OCI-LY7 (cell line): ENCODE data around the gene CAMK4. TPM values are rescaled to one million over a fixed set of nuclear protein-coding genes. Genes with fewer than 3 reads are reported as not detected.

Experiments
- BruUV-seq: library from RNA; stranded (reverse); fragments of 400-500 nt; replicated peaks from 2 replicates; lab custom pipeline; 2021; lab: Mats Ljungman, UMichigan
- CTCF ChIA-PET: fragments of 300-600 bp; sonication (Branson Sonifier 250); formaldehyde crosslinking; loops from one replicate; lab custom pipeline; 2022; ENCODE audit warnings: antibody characterized with exemption; ENCODE audit not compliant: unreplicated experiment; lab: Charles Lee
- POLR2A ChIA-PET: fragments of 300-600 bp; sonication (Branson Sonifier 250); formaldehyde crosslinking; loops from one replicate; lab custom pipeline; 2022; ENCODE audit warnings: antibody characterized with exemption; lab: Charles Lee
- DNase-seq: peaks from one replicate; pipeline ENCODE4 v3.0.0-alpha.2; 2015; ENCODE audit warnings: low spot score
- H2AFZ ChIP-seq: fragments of 200-600 bp; sonication (generic), shearing (Covaris generic); 2 replicates; pipeline ENCODE4 v1.6.1; 2014; ENCODE audit warnings: mild to moderate bottlenecking, antibody characterized with exemption, low read length, moderate library complexity
- H3K27ac ChIP-seq: fragments of 200-600 bp; sonication (generic); 2 replicates; pipeline ENCODE4 v1.5.1; 2014; ENCODE audit warnings: mixed run types, low read depth, mild to moderate bottlenecking, moderate library complexity, low read length, inconsistent platforms; ENCODE audit not compliant: poor library complexity, severe bottlenecking
- H3K36me3 ChIP-seq: fragments of 200-600 bp; sonication (generic); 2 replicates; pipeline ENCODE4 v1.6.1; 2014; ENCODE audit warnings: mild to moderate bottlenecking, antibody characterized with exemption, low read length, moderate library complexity, mixed read lengths; ENCODE audit not compliant: insufficient read depth
- H3K4me1 ChIP-seq: fragments of 200-600 bp; sonication (generic); 2 replicates; pipeline ENCODE4 v1.5.1; 2014; ENCODE audit warnings: mild to moderate bottlenecking, low read length; ENCODE audit not compliant: insufficient read depth, poor library complexity, severe bottlenecking
- H3K4me2 ChIP-seq: fragments of 200-600 bp; sonication (generic); 2 replicates; pipeline ENCODE4 v1.6.1; 2014; ENCODE audit warnings: mild to moderate bottlenecking, low read length
- H3K4me3 ChIP-seq: fragments of 200-600 bp; sonication (generic); 2 replicates; pipeline ENCODE4 v1.5.1; 2014; ENCODE audit warnings: mild to moderate bottlenecking, low read depth, low read length; ENCODE audit not compliant: poor library complexity, severe bottlenecking
- H3K79me2 ChIP-seq: fragments of 200-600 bp; sonication (generic); 2 replicates; pipeline ENCODE4 v1.6.1; 2016; ENCODE audit warnings: low read depth, mild to moderate bottlenecking, low read length, moderate library complexity, mixed read lengths; ENCODE audit not compliant: insufficient read depth
- H3K9me2 ChIP-seq: fragments of 200-600 bp; sonication (generic); 2 replicates; pipeline ENCODE4 v1.6.1; 2016; ENCODE audit warnings: mild to moderate bottlenecking, low read length, mixed read lengths; ENCODE audit not compliant: insufficient read depth
- H3K9me3 ChIP-seq: fragments of 200-600 bp; sonication (generic); 2 replicates; pipeline ENCODE4 v1.6.1; 2014; ENCODE audit warnings: mild to moderate bottlenecking, mixed run types, low read length, mixed read lengths
- H4K20me1 ChIP-seq: fragments of 200-600 bp; sonication (generic); 2 replicates; pipeline ENCODE4 v1.6.1; 2014; ENCODE audit warnings: mild to moderate bottlenecking, antibody characterized with exemption, low read length, moderate library complexity, mixed read lengths; ENCODE audit not compliant: insufficient read depth
- EZH2phosphoT487 ChIP-seq: fragments of 200-600 bp; sonication (generic); IDR thresholded peaks from 2 replicates; pipeline ENCODE4 v1.6.1; 2018; ENCODE audit warnings: low read depth, borderline replicate concordance, mild to moderate bottlenecking, mixed run types, antibody characterized with exemption, low read length, moderate library complexity, mixed read lengths
- intact Hi-C: fragments of 100-400 bp; cut with micrococcal nuclease; formaldehyde crosslinking; loops from one replicate; pipeline ENCODE4 v1.10.0; 2022; ENCODE audit not compliant: unreplicated experiment
- total RNA-seq, 2 experiments: library from RNA; depleted of rRNA in 1 of 2; stranded (reverse); fragments of >200 nt in 1 of 2; shearing (Covaris generic) in 1 of 2; gene quantifications; 2 replicates each; pipeline ENCODE4 v1.2.3, GENCODE V29; 2014 to 2022
- TF ChIP-seq, protein P1 (sequence below): fragments of 200-600 bp; sonication (generic); conservative IDR thresholded peaks from 2 replicates; pipeline ENCODE4 v1.5.1; 2014; ENCODE audit warnings: mild to moderate bottlenecking, antibody characterized with exemption, low read length, moderate library complexity, mixed read lengths

The CAMK4 gene
- total RNA-seq, 2 experiments from 2014 or later = 25.4 to 40.2 TPM

DNA sequence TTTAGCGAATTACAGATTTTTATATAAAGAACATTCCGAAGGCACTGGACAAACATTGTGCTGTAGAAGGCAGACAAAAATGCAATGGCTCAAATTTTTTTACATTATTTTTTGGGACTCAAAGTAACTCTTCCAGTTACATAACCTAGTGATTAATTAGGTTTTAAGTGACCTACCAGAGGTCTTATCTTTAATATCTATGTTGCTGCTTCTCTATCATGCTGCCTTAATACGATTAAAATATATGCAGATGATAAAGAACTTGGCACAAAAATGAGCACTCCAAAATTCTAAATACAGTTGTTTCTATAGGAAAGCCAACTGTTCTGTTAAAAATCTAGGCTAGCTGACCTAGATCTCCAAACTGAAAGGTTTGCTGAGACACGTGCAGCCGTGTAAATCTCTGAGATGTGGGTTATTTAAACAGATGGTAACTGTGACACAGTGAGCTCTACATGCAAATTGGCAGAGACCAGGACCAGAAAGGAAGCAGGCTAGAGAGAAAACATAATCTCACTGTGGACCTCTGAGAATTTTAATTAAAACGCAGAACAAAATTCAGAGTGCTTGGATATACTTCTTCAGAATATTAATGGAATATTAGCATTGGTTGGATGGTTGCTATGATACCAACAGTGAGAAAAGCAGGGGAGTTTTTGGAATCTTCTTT is 56.2 kb downstream of the CAMK4 start:
- BruUV-seq = no TSS peak
- H3K4me3 ChIP-seq = no peak overlapping the region
- no peaks in the 10 kb centered on the region for H3K79me2 ChIP-seq
- no peaks in the 10 kb centered on the region for H3K9me3 ChIP-seq
- no peak overlapping the region; the same call in 1 of the 2 replicates for H3K4me2 ChIP-seq
- CTCF ChIA-PET = interaction anchor here (1.1 kb wide), 1 partner anchor 75 kb away, joined by 3 read pairs; no protein-coding TSS in a partner anchor
- peaks cover 6% of the 10 kb centered on the region for H3K4me1 ChIP-seq
- intact Hi-C loops = no loop called here
- no peak overlapping the region for H3K27ac ChIP-seq
- H3K9me2 ChIP-seq = no peaks in the 10 kb centered on the region
- TF ChIP-seq EZH2phosphoT487 = no peak
- TF ChIP-seq, protein P1, sequence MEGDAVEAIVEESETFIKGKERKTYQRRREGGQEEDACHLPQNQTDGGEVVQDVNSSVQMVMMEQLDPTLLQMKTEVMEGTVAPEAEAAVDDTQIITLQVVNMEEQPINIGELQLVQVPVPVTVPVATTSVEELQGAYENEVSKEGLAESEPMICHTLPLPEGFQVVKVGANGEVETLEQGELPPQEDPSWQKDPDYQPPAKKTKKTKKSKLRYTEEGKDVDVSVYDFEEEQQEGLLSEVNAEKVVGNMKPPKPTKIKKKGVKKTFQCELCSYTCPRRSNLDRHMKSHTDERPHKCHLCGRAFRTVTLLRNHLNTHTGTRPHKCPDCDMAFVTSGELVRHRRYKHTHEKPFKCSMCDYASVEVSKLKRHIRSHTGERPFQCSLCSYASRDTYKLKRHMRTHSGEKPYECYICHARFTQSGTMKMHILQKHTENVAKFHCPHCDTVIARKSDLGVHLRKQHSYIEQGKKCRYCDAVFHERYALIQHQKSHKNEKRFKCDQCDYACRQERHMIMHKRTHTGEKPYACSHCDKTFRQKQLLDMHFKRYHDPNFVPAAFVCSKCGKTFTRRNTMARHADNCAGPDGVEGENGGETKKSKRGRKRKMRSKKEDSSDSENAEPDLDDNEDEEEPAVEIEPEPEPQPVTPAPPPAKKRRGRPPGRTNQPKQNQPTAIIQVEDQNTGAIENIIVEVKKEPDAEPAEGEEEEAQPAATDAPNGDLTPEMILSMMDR = no peak
- H2AFZ ChIP-seq = no peak overlapping the region
- H4K20me1 ChIP-seq = no peaks in the 10 kb centered on the region
- no peak for DNase-seq
- no peaks in the 10 kb centered on the region for H3K36me3 ChIP-seq
- POLR2A ChIA-PET = interaction anchor here (0.6 to 1.0 kb wide), 2 partner anchors 9 to 61 kb away, joined by 3 read pairs; no protein-coding TSS in a partner anchor

DNA sequence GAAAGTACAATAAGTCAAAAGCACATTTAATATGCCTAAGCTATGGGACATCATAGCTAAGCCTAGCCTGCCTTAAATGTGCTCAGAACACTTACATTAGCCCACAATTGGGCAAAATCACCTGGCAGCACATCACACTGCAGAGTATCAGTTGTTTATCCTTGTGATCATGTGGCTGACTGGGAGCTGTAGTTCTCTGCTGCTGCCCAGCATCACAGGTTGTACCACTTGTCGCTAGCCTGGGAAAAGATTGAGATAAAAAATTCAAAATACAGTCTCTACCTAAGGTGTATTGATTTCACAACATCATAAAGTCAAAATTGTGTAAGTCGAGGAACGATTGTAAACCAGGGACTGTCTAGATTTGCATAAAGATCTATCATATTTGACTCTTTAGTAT is 58.6 kb downstream of the CAMK4 start:
- intact Hi-C loops = no loop called here
- no peaks in the 10 kb centered on the region for H3K9me3 ChIP-seq
- POLR2A ChIA-PET = interaction anchor here (0.6 to 1.7 kb wide), 4 partner anchors 12 to 426 kb away, joined by 3 to 5 read pairs (median 4); no protein-coding TSS in a partner anchor
- no peak overlapping the region for H3K4me3 ChIP-seq
- no peak overlapping the region for H3K4me2 ChIP-seq
- H3K4me1 ChIP-seq = peaks cover 6% of the 10 kb centered on the region
- no peak overlapping the region for H3K27ac ChIP-seq
- 0 out of 2 replicates have a peak, but pooled peaks cover 4% of the 10 kb centered on the region for H4K20me1 ChIP-seq
- no peak overlapping the region for H2AFZ ChIP-seq
- BruUV-seq = no TSS peak
- no peak for TF ChIP-seq EZH2phosphoT487
- TF ChIP-seq, protein P1 = no peak
- no peaks in the 10 kb centered on the region for H3K36me3 ChIP-seq
- no peak for DNase-seq
- no peaks in the 10 kb centered on the region for H3K9me2 ChIP-seq
- no peaks in the 10 kb centered on the region for H3K79me2 ChIP-seq
- CTCF ChIA-PET = no interaction called here

DNA sequence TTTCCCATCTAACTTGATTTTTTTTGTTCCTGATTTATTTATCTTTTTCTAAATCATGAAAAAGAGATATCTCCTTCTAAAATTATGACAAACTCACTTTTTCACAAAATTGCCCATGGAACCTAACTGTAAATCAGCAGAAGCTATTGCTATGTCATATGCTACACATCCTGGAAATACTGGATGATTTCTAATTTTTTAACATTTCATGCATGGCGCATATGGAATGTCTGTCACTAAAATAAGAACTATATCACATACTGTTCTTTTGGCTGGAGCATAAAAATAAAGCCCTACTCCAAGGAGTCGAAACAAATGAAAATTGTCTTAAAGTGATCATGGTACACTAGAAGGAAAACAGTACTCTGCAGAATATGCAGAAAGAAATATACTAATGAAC is 60.6 kb downstream of the CAMK4 start:
- ChIA-PET CTCF (no interaction called here), POLR2A (interaction anchor here (0.6 to 1.3 kb wide), 3 partner anchors 12 to 101 kb away, joined by 3 to 4 read pairs (median 3); no protein-coding TSS in a partner anchor)
- Histone ChIP-seq H4K20me1 (0 out of 2 replicates have a peak, but pooled peaks cover 4% of the 10 kb centered on the region), H3K79me2 (no peaks in the 10 kb centered on the region), H3K36me3 (no peaks in the 10 kb centered on the region), H2AFZ (no peak overlapping the region), H3K4me2 (no peak overlapping the region), H3K4me1 (peaks cover 6% of the 10 kb centered on the region), H3K27ac (no peak overlapping the region), H3K4me3 (no peak overlapping the region), H3K9me3 (no peaks in the 10 kb centered on the region), H3K9me2 (no peaks in the 10 kb centered on the region)
- TF ChIP-seq, protein P1 = no peak
- TF ChIP-seq EZH2phosphoT487 = no peak
- intact Hi-C loops = no loop called here
- no peak for DNase-seq
- BruUV-seq = no TSS peak
